ENCODE results near the gene IQCF6.
"Not testable (repeated sequence)": the region's sequence is repeated elsewhere in the genome, so short reads cannot be mapped to it uniquely, and the experiment has no call there.

The IQCF6 gene

DNA sequence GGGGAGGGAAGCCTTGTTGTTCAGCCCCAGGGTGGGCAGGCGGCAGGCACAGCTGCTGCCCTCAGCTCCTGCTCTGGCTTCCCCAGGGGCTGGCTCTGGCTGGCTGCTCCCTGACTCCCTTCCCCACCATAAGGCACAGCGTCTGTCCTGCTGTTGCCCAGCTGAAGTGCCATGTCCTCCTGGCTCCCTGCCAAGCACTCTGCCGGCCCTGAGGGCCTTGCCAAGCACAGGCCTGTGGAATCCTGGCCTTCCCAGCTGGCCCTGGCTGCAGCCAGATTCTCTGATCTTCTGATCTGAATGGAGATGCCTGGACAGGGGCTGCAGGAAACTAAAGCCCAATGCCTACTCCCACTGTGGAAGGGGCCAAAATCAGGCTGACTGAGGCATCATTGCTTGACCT lies 1.1 kb downstream of the IQCF6 start:
- no peak overlapping the region for H3K4me3 ChIP-seq (ENCODE audit: low read depth, low read length)
- TF ChIP-seq, protein P1, sequence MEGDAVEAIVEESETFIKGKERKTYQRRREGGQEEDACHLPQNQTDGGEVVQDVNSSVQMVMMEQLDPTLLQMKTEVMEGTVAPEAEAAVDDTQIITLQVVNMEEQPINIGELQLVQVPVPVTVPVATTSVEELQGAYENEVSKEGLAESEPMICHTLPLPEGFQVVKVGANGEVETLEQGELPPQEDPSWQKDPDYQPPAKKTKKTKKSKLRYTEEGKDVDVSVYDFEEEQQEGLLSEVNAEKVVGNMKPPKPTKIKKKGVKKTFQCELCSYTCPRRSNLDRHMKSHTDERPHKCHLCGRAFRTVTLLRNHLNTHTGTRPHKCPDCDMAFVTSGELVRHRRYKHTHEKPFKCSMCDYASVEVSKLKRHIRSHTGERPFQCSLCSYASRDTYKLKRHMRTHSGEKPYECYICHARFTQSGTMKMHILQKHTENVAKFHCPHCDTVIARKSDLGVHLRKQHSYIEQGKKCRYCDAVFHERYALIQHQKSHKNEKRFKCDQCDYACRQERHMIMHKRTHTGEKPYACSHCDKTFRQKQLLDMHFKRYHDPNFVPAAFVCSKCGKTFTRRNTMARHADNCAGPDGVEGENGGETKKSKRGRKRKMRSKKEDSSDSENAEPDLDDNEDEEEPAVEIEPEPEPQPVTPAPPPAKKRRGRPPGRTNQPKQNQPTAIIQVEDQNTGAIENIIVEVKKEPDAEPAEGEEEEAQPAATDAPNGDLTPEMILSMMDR (IDR thresholded peaks at IDR 0.05; ENCODE audit: borderline replicate concordance, insufficient read depth, low read depth, low read length): no peak

DNA sequence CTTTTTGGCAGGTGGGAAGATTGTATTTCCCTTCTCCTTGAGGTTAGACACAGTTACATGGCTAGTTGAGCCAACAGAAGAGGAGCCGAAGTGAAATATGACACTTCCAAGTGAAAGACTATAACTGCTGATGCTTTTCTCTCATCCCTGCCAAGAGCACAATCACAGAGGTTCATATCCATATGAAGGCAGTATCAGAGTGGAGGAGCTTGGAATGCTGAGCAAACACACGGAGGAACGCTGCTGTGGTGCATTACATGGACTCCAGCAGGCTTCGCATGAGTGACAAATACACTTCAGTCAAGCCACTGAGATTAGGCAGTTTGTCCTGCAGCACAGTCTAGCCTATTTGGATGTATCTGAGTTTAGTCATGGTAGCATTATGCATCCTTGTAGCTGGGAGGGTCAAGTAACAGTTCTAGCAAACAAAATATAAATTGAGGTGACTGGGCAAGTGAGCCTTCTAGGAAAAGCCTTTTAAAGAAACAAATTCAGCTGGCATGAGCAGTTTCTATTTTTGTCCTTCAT lies 5.4 kb downstream of the IQCF6 start:
- no peak overlapping the region for H3K4me3 ChIP-seq (ENCODE audit: low read depth, low read length)
- TF ChIP-seq, protein P1 (IDR thresholded peaks at IDR 0.05; ENCODE audit: borderline replicate concordance, insufficient read depth, low read depth, low read length): no peak

DNA sequence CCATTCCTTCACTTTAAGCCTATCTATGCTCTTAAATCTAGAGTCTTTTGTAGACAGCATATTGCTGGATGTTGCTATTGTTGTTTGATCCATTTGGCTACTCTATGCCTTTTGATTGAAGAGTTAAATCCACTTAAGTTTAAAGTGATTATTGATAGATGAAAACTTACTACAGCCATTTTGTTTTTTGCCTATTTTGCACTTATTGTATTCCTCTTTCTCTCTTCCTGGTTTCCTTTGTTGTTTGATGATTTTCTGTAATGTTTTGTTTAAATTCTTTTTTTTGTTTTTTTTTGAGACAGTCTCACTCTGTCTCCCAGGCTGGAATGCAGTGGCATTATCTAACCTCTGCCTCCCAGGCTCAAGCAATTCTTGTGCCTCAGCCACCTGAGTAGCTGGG lies 19.8 kb downstream of the IQCF6 start:
- TF ChIP-seq, protein P1 (IDR thresholded peaks at IDR 0.05; ENCODE audit: borderline replicate concordance, insufficient read depth, low read depth, low read length): no peak
- H3K4me3 ChIP-seq (ENCODE audit: low read depth, low read length): no peak overlapping the region

DNA sequence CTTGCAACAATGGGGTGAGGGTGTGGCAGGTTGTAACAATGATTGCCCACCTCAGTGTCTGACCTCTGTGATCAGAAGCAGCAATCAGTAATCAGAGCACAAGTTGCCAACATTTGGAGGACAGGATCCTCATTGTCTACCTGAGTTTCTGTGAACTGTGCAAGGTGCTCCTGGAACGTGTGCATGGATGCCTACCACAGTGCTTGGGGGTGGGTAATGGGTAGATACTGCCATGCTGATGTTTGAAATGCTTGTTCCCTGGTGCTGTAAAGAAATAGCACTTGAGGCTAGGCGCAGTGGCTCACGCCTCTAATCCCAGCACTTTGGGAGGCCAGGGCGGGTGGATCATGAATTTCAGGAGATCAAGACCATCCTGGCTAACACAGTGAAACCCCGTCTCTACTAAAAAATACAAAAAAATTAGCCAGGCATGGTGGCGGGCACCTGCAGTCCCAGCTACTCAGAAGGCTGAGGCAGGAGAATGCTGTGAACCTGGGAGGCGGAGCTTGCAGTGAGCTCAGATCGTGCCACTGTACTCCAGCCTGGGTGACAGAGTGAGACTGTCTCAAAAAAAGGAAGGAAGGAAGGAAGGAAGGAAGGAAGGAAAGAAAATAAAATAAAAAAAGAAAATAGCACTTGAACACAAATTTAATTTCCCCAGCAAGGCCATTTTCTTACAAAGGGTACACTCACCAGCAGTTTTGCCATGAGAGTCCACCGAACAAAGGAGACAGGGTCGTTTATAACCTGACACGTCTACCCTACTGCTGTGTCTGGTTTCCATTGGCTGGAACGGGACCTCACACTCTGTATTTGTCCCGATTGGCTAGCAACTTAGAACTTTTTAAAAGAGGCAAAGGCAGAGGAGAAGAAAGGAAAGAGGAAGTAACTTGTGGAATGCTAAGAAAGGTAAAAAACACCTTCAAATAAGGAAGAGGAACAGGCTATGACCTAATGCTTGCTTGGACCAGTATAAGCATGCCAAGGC lies 25.0 kb downstream of the IQCF6 start:
- H3K4me3 ChIP-seq (ENCODE audit: low read depth, low read length): not testable (repeated sequence)

DNA sequence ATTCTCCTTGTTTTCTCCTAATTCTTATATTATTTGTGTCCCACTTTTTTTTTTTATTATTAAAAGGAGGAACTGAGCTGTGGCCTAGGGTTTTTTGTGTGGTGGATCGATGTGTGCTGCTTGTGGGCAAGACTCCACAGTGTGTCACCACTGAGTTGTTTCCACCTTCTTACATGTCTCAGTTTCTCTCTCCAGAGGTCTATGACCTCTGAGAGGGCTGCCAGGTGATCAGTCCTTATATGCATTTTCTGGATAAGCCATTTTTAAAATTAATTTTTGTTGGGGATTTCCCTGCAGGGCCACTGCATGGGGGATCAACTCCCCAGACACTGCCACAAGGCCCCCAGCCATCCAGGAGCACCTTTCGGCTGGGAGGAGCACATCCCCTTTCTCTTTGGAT lies 27.8 kb downstream of the IQCF6 start:
- TF ChIP-seq, protein P1 (IDR thresholded peaks at IDR 0.05; ENCODE audit: borderline replicate concordance, insufficient read depth, low read depth, low read length): no peak

DNA sequence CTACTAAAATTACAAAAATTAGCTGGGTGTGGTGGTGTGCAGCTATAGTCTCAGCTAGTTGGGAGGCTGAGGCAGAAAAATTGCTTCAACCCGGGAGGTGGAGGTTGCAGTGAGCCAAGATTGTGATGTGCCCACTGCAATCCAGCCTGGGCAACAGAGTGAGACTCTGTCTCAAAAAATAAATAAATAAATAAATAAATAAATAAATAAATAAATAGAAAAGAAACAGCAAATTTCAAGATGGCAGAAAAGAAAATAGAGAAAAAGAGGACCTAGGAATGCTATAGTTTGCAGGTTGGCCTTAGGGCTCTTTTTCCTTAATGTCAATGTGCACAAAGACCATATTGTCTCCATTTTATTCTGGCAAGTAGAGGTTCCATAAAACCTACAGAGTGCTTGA lies 28.2 kb downstream of the IQCF6 start:
- TF ChIP-seq, protein P1 (IDR thresholded peaks at IDR 0.05; ENCODE audit: borderline replicate concordance, insufficient read depth, low read depth, low read length): no peak
- no peak overlapping the region for H3K4me3 ChIP-seq (ENCODE audit: low read depth, low read length)

More for the DNA sequence above, 27.8 kb downstream of the IQCF6 start:
- no peak overlapping the region for H3K4me3 ChIP-seq (ENCODE audit: low read depth, low read length)

DNA sequence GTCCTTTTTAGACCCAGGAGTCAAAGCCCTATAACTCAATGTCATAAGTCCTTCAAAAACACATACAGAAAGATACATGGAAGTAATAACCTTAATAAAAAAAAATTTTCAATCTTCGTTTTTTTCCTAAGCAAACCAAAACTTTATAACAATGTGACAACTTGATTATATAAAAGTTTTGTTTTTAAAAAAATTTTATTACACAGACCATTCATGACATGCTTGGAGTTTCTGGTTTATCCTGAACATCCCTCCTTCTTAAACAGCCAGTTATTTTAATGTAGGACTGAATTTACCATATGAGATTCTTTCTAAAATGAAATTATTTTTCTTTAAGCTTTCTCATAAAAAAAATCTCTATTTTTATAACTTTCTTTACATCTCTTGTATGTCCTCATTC lies 30.7 kb downstream of the IQCF6 start:
- H3K4me3 ChIP-seq (ENCODE audit: low read depth, low read length): no peak overlapping the region
- TF ChIP-seq, protein P1 (IDR thresholded peaks at IDR 0.05; ENCODE audit: borderline replicate concordance, insufficient read depth, low read depth, low read length): no peak

Measured in GM12875 (cell line).